Measurements from ENCODE around the gene NT5DC4.

DNA sequence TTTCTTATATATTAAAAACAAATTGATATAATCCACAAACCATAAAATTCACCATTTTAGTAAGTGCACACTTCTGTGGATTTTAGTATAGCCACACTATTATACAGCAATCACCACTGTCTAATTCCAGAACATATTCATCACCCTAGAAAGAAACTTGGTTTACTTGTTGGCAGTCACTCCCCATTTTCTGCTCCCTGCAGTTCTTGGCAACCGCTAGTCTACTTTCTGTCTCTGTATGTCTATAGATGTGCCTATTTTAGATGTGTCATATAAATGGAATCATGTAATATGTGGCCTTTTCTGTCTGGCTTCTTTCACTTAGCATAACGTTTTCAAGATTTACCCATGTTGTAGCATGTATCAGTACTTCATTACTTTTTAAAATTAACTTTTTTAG is 37.9 kb downstream of the NT5DC4 start:
- no peak for TF ChIP-seq POLR2A (IDR thresholded peaks at IDR 0.05)
- TF ChIP-seq CTCF (IDR thresholded peaks at IDR 0.05): no peak

Measured in body of pancreas (tissue), 4 donors.